Activated naive CD8-positive, alpha-beta T cell (primary cell): ENCODE data around the gene WDR19.

ENCODE experiments used
- H3K27ac Mint-ChIP-seq: one replicate; pipeline ENCODE4 v1.8.0; 2021; ENCODE audit warnings: mixed read lengths
- H3K27me3 Mint-ChIP-seq: one replicate; pipeline ENCODE4 v1.8.0; 2021; ENCODE audit warnings: mixed read lengths
- H3K36me3 Mint-ChIP-seq: one replicate; pipeline ENCODE4 v1.8.0; 2021; ENCODE audit warnings: mixed read lengths
- H3K4me1 Mint-ChIP-seq: one replicate; pipeline ENCODE4 v1.8.0; 2021; ENCODE audit warnings: low read depth, mixed read lengths
- H3K4me3 Mint-ChIP-seq: one replicate; pipeline ENCODE4 v1.8.0; 2021; ENCODE audit warnings: mild to moderate bottlenecking, mixed read lengths
- H3K9me3 Mint-ChIP-seq: one replicate; pipeline ENCODE4 v1.8.0; 2021; ENCODE audit warnings: low read depth, mixed read lengths

WDR19 gene

GRCh38 chr4:39304651-39305050 is 122.3 kb downstream of the WDR19 start:
- no peaks in the 10 kb centered on the region for H3K4me1 Mint-ChIP-seq
- peaks cover 25% of the 10 kb centered on the region for H3K36me3 Mint-ChIP-seq
- no peaks in the 10 kb centered on the region for H3K27me3 Mint-ChIP-seq
- no peaks in the 10 kb centered on the region for H3K9me3 Mint-ChIP-seq
- no peak overlapping the region for H3K4me3 Mint-ChIP-seq
- H3K27ac Mint-ChIP-seq, result peak overlapping the region; percentile 2

GRCh38 chr4:39305912-39306677 is 123.8 kb downstream of the WDR19 start:
- Mint-ChIP-seq H3K27ac (peak overlapping the region; percentile 34), H3K36me3 (peaks cover 22% of the 10 kb centered on the region), H3K4me3 (no peak overlapping the region), H3K9me3 (no peaks in the 10 kb centered on the region), H3K27me3 (no peaks in the 10 kb centered on the region), H3K4me1 (no peaks in the 10 kb centered on the region)

- H3K27ac Mint-ChIP-seq, result peak overlapping the region; percentile 61
- H3K36me3 Mint-ChIP-seq, result peaks cover 28% of the 10 kb centered on the region
- H3K4me3 Mint-ChIP-seq, result no peak overlapping the region
- no peaks in the 10 kb centered on the region for H3K4me1 Mint-ChIP-seq
- H3K27me3 Mint-ChIP-seq, result no peaks in the 10 kb centered on the region
- H3K9me3 Mint-ChIP-seq, result no peaks in the 10 kb centered on the region
Measured at GRCh38 chr4:39308611-39309010, 126.3 kb downstream of the WDR19 start.

- no peak overlapping the region for H3K4me3 Mint-ChIP-seq
- H3K27ac Mint-ChIP-seq, result no peak overlapping the region
- no peaks in the 10 kb centered on the region for H3K9me3 Mint-ChIP-seq
- H3K36me3 Mint-ChIP-seq, result peaks cover 25% of the 10 kb centered on the region
- no peaks in the 10 kb centered on the region for H3K4me1 Mint-ChIP-seq
- no peaks in the 10 kb centered on the region for H3K27me3 Mint-ChIP-seq
Measured at GRCh38 chr4:39312816-39313215, 130.5 kb downstream of the WDR19 start.

GRCh38 chr4:39319676-39320075 is 137.3 kb downstream of the WDR19 start:
- H3K27ac Mint-ChIP-seq, result no peak overlapping the region
- peaks cover 5% of the 10 kb centered on the region for H3K36me3 Mint-ChIP-seq
- H3K27me3 Mint-ChIP-seq, result no peaks in the 10 kb centered on the region
- no peak overlapping the region for H3K4me3 Mint-ChIP-seq
- no peaks in the 10 kb centered on the region for H3K4me1 Mint-ChIP-seq
- H3K9me3 Mint-ChIP-seq, result no peaks in the 10 kb centered on the region

- peaks cover 8% of the 10 kb centered on the region for H3K36me3 Mint-ChIP-seq
- H3K4me3 Mint-ChIP-seq, result no peak overlapping the region
- no peak overlapping the region for H3K27ac Mint-ChIP-seq
- no peaks in the 10 kb centered on the region for H3K27me3 Mint-ChIP-seq
- H3K9me3 Mint-ChIP-seq, result no peaks in the 10 kb centered on the region
- no peaks in the 10 kb centered on the region for H3K4me1 Mint-ChIP-seq
Measured at GRCh38 chr4:39320381-39321115, 138.2 kb downstream of the WDR19 start.

GRCh38 chr4:39323821-39324220 is 141.5 kb downstream of the WDR19 start:
- Mint-ChIP-seq H3K4me1 (peaks cover 5% of the 10 kb centered on the region), H3K27me3 (no peaks in the 10 kb centered on the region), H3K27ac (no peak overlapping the region), H3K36me3 (peaks cover 15% of the 10 kb centered on the region), H3K9me3 (no peaks in the 10 kb centered on the region), H3K4me3 (no peak overlapping the region)

GRCh38 chr4:39324446-39324845 is 142.1 kb downstream of the WDR19 start:
- peaks cover 15% of the 10 kb centered on the region for H3K36me3 Mint-ChIP-seq
- peaks cover 5% of the 10 kb centered on the region for H3K4me1 Mint-ChIP-seq
- H3K27me3 Mint-ChIP-seq, result no peaks in the 10 kb centered on the region
- no peak overlapping the region for H3K4me3 Mint-ChIP-seq
- no peaks in the 10 kb centered on the region for H3K9me3 Mint-ChIP-seq
- H3K27ac Mint-ChIP-seq, result no peak overlapping the region

GRCh38 chr4:39324897-39325613 is 142.7 kb downstream of the WDR19 start:
- no peaks in the 10 kb centered on the region for H3K27me3 Mint-ChIP-seq
- H3K36me3 Mint-ChIP-seq, result peaks cover 15% of the 10 kb centered on the region
- no peaks in the 10 kb centered on the region for H3K9me3 Mint-ChIP-seq
- H3K4me3 Mint-ChIP-seq, result no peak overlapping the region
- peaks cover 5% of the 10 kb centered on the region for H3K4me1 Mint-ChIP-seq
- H3K27ac Mint-ChIP-seq, result no peak overlapping the region

- Mint-ChIP-seq H3K9me3 (no peaks in the 10 kb centered on the region), H3K27me3 (no peaks in the 10 kb centered on the region), H3K4me1 (peaks cover 13% of the 10 kb centered on the region), H3K36me3 (peaks cover 13% of the 10 kb centered on the region), H3K27ac (no peak overlapping the region), H3K4me3 (no peak overlapping the region)
Measured at GRCh38 chr4:39326468-39326977, 144.2 kb downstream of the WDR19 start.

GRCh38 chr4:39330353-39330752 is 148.0 kb downstream of the WDR19 start:
- H3K27ac Mint-ChIP-seq, result no peak overlapping the region
- H3K4me3 Mint-ChIP-seq, result no peak overlapping the region
- peaks cover 27% of the 10 kb centered on the region for H3K4me1 Mint-ChIP-seq
- H3K36me3 Mint-ChIP-seq, result peaks cover 7% of the 10 kb centered on the region
- no peaks in the 10 kb centered on the region for H3K9me3 Mint-ChIP-seq
- no peaks in the 10 kb centered on the region for H3K27me3 Mint-ChIP-seq

- Mint-ChIP-seq H3K36me3 (peaks cover 7% of the 10 kb centered on the region), H3K9me3 (no peaks in the 10 kb centered on the region), H3K4me1 (peaks cover 33% of the 10 kb centered on the region), H3K27me3 (no peaks in the 10 kb centered on the region), H3K27ac (no peak overlapping the region), H3K4me3 (no peak overlapping the region)
Measured at GRCh38 chr4:39331191-39331590, 148.9 kb downstream of the WDR19 start.
